RKO (cell line): ENCODE data around the gene SLC25A26.
"Not testable (repeated sequence)": the region's sequence is repeated elsewhere in the genome, so short reads cannot be mapped to it uniquely, and the experiment has no call there.

Experiments used
- DNase-seq: peaks from one replicate; pipeline ENCODE4 v3.0.0-alpha.2; 2016; ENCODE audit warnings: low spot score

The SLC25A26 gene

GRCh38 chr3:66220602-66221377, at the start of gene SLC25A26:
SLC25A26 (plus strand) TSS chr3:66221001; CDS start chr3:66221095, 94 bp downstream.
- peak; percentile 93 for DNase-seq

GRCh38 chr3:66172394-66172793, 48.4 kb upstream of the SLC25A26 start:
- no peak for DNase-seq

- no peak for DNase-seq
Measured at GRCh38 chr3:66177026-66177425, 43.8 kb upstream of the SLC25A26 start.

- no peak for DNase-seq
Measured at GRCh38 chr3:66178206-66178605, 42.6 kb upstream of the SLC25A26 start.

- no peak for DNase-seq
Measured at GRCh38 chr3:66179793-66180192, 41.0 kb upstream of the SLC25A26 start.

GRCh38 chr3:66181764-66182163, 39.0 kb upstream of the SLC25A26 start:
- no peak for DNase-seq

GRCh38 chr3:66182246-66182645, 38.6 kb upstream of the SLC25A26 start:
- no peak for DNase-seq

- no peak for DNase-seq
Measured at GRCh38 chr3:66186545-66186944, 34.3 kb upstream of the SLC25A26 start.

- no peak for DNase-seq
Measured at GRCh38 chr3:66195347-66195783, 25.4 kb upstream of the SLC25A26 start.

- DNase-seq, result peak; percentile 20
Measured at GRCh38 chr3:66196633-66197032, 24.2 kb upstream of the SLC25A26 start.

GRCh38 chr3:66198437-66199088, 22.2 kb upstream of the SLC25A26 start:
- no peak for DNase-seq

- DNase-seq, result no peak
Measured at GRCh38 chr3:66199089-66199473, 21.7 kb upstream of the SLC25A26 start.

GRCh38 chr3:66200147-66200546, 20.7 kb upstream of the SLC25A26 start:
- no peak for DNase-seq

GRCh38 chr3:66200786-66201185, 20.0 kb upstream of the SLC25A26 start:
- DNase-seq, result no peak

GRCh38 chr3:66203275-66203674, 17.5 kb upstream of the SLC25A26 start:
- no peak for DNase-seq

- DNase-seq, result no peak
Measured at GRCh38 chr3:66206806-66207205, 14.0 kb upstream of the SLC25A26 start.

GRCh38 chr3:66208189-66208588, 12.6 kb upstream of the SLC25A26 start:
- DNase-seq, result no peak

GRCh38 chr3:66210687-66211295, 10.0 kb upstream of the SLC25A26 start:
- no peak for DNase-seq

- DNase-seq, result no peak
Measured at GRCh38 chr3:66211779-66212178, 9.0 kb upstream of the SLC25A26 start.

- DNase-seq, result no peak
Measured at GRCh38 chr3:66215106-66215505, 5.7 kb upstream of the SLC25A26 start.

GRCh38 chr3:66220066-66220465, 735 bp upstream of the SLC25A26 start:
- peak; percentile 14 for DNase-seq

GRCh38 chr3:66224220-66224619, 3.4 kb downstream of the SLC25A26 start:
- DNase-seq, result no peak

GRCh38 chr3:66226093-66226492, 5.3 kb downstream of the SLC25A26 start:
- not testable (repeated sequence) for DNase-seq
